PC-9 (cell line): ENCODE measurements around the gene WNT1.

Source experiments
- EZH2 ChIP-seq: fragments of 200-600 bp; sonication (generic); IDR thresholded peaks from 2 replicates; pipeline ENCODE4 v1.8.0; 2017; ENCODE audit warnings: antibody characterized with exemption, low read depth
- TF ChIP-seq, protein P1 (sequence below): fragments of 200-600 bp; sonication (generic); conservative IDR thresholded peaks from 2 replicates; pipeline ENCODE4 v1.6.1; 2017; ENCODE audit warnings: mixed run types, antibody characterized with exemption, mild to moderate bottlenecking, moderate library complexity

DNA sequence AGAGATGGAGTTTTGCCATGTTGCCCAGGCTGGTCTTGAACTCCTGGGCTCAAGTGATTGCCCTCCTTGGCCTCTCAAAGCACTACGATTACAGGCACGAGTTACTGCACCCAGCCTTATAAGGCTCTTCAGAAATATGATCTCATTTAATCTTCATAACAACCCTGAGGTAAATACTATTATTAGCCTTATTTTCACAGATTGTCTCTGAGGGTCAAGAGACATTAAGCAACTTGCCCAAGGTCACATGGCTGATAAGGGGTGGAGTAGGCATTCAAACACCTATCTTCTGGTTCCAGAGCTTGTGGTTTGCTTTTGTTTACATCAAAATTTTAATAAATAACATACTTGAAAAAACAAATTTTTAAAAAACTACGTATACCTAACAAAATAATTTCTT is 35.3 kb downstream of the WNT1 start:
- TF ChIP-seq, protein P1, sequence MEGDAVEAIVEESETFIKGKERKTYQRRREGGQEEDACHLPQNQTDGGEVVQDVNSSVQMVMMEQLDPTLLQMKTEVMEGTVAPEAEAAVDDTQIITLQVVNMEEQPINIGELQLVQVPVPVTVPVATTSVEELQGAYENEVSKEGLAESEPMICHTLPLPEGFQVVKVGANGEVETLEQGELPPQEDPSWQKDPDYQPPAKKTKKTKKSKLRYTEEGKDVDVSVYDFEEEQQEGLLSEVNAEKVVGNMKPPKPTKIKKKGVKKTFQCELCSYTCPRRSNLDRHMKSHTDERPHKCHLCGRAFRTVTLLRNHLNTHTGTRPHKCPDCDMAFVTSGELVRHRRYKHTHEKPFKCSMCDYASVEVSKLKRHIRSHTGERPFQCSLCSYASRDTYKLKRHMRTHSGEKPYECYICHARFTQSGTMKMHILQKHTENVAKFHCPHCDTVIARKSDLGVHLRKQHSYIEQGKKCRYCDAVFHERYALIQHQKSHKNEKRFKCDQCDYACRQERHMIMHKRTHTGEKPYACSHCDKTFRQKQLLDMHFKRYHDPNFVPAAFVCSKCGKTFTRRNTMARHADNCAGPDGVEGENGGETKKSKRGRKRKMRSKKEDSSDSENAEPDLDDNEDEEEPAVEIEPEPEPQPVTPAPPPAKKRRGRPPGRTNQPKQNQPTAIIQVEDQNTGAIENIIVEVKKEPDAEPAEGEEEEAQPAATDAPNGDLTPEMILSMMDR = no peak
- TF ChIP-seq EZH2 = no peak
